AG10803 (cell line): ENCODE results near the gene GTF2A2.
"Not testable (repeated sequence)": the region's sequence is repeated elsewhere in the genome, so short reads cannot be mapped to it uniquely, and the experiment has no call there.

Experiments
- DNase-seq: peaks from one replicate; pipeline ENCODE4 v3.0.0; 2010; ENCODE audit warnings: low read depth
- H3K4me3 ChIP-seq: 2 replicates; pipeline ENCODE4 v1.5.1; 2011; ENCODE audit warnings: mild to moderate bottlenecking, low read length, control low read depth
- TF ChIP-seq, protein P1 (sequence below): conservative IDR thresholded peaks from 2 replicates; pipeline ENCODE4 v1.5.1; 2011; ENCODE audit warnings: mild to moderate bottlenecking, low read length, control low read depth, inconsistent platforms

GTF2A2 gene

DNA sequence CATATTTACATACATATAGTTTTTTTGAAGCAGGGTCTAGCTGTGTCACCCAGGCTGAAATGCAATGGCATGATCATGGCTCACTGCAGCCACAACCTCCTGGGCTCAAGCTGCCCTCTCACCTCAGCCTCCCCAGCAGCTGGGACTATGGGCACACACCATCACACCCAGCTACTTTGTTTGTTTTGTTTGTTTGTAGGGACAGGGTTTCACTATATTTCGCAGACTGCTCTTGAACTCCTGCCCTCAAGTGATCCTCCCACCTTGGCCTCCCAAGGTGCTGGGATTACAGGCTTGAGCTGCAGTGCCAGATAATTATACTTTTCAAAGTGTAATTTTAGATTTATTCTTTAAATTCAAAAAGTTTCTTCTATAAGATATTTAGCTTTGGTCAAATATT lies 10.2 kb downstream of the GTF2A2 start:
- TF ChIP-seq, protein P1, sequence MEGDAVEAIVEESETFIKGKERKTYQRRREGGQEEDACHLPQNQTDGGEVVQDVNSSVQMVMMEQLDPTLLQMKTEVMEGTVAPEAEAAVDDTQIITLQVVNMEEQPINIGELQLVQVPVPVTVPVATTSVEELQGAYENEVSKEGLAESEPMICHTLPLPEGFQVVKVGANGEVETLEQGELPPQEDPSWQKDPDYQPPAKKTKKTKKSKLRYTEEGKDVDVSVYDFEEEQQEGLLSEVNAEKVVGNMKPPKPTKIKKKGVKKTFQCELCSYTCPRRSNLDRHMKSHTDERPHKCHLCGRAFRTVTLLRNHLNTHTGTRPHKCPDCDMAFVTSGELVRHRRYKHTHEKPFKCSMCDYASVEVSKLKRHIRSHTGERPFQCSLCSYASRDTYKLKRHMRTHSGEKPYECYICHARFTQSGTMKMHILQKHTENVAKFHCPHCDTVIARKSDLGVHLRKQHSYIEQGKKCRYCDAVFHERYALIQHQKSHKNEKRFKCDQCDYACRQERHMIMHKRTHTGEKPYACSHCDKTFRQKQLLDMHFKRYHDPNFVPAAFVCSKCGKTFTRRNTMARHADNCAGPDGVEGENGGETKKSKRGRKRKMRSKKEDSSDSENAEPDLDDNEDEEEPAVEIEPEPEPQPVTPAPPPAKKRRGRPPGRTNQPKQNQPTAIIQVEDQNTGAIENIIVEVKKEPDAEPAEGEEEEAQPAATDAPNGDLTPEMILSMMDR: no peak

DNA sequence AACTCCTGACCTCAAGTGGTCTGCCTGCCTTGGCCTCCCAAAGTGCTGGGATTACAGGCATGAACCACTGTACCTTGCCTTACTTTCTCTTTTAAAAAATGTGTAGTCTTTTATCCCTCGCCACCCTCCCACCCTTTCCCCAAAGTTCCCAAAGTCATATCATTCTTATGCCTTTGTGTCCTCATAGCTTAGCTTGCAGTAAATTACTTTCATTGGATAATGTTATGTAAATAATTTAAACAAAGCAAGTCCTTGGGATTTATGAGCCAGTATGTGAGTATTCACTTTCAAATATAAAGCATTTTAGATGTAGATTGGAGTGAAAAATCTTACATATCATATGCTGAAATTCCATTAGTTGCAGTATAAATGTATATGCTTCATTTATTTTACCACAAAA lies 11.0 kb downstream of the GTF2A2 start:
- DNase-seq: no peak
- TF ChIP-seq, protein P1: no peak
- H3K4me3 ChIP-seq: no peak overlapping the region

More for the DNA sequence above, 10.2 kb downstream of the GTF2A2 start:
- no peak for DNase-seq
- no peak overlapping the region for H3K4me3 ChIP-seq

DNA sequence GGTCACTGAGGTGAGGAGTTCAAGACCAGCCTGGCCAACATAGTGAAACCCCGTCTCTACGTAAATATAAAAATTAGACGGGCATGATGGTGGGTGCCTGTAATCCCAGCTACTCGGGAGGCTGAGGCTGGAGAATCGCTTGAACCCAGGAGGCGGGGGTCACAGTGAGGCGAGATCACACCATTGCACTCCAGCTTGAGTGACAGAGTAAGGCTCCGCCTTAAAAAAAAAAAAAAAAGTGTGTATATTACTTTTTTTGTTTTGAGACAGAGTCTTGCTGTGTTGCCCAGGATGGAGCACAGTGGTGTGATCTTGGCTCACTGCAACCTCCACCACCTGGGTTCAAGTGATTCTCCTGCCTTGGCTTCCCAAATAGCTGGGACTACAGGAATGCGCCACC lies 11.5 kb downstream of the GTF2A2 start:
- not testable (repeated sequence) for H3K4me3 ChIP-seq, DNase-seq

DNA sequence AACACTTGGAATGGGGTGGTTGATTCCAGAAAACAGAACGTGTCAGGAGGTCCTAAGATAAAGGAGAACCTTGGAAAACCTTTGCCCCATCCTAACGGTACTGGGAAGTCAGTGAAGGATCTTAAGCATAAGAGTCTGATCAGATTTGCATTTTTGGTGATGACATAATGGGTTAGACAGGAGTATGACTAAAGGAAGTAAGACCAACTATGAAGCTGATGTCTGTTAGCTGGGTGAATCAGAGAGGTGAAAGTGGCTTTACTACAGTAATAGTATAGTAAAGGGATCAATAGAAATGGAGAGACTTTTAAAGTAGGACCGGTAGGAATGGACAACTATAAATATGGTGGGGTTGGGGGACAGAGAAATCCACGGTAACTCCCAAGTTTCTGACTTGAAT lies 12.6 kb downstream of the GTF2A2 start:
- H3K4me3 ChIP-seq: no peak overlapping the region
- TF ChIP-seq, protein P1: no peak
- no peak for DNase-seq

DNA sequence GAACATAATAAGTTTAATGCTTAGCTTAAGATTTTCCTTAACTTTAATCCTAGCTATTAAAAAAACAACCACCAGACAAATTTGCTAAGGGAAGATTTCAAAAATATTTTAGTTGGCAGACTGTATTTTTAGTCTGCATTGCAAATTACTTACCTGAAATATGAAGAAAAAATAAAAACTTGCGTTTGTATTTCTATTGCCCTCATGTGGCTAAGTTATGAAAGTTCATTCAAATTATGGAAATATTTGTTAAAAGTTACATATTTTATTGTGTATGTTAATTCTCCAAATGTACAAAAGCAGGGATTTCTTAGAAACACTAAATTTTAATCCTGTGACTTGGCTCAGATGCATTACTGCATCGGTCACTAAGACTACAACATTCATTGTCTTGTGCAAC lies 15.0 kb downstream of the GTF2A2 start:
- no peak overlapping the region for H3K4me3 ChIP-seq
- TF ChIP-seq, protein P1: peak; percentile 19
- DNase-seq: no peak

DNA sequence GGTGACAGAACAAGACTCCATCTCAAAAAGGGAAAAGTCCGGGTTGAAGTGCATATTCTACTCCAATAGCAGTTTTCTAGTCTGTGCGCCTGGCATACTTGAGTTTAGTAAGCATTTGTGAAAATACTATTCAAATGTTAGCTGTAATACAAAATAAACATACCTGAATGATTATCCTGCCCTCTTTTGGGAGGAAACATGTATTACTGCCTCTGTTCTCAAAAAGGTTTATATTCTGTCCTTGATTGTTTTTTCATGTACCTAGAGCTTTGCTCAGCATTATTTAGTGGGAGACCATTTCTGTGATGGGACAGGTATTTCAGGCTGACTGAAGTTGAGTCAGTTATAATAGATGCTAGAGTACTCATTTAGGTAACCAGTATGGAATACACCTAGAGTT lies 19.8 kb downstream of the GTF2A2 start:
- not testable (repeated sequence) for H3K4me3 ChIP-seq, DNase-seq

DNA sequence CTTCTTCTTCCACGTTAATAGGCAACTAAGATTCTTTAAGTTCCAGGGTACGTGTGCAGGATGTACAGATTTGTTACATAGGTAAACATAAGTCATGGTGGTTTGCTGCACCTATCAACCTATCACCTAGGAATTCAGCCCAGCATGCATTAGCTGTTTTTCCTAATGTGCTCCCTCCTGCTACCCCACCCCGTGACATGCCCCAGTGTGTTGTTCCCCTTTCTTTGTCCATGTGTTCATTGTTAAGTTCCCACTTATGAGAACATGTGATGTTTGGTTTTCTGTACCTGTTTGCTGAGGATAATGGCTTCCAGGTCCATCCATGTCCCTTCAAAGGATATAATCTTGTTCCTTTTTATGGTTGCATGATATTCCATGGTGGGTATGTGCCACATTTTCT lies 21.1 kb downstream of the GTF2A2 start:
- no peak for DNase-seq
- TF ChIP-seq, protein P1: no peak
- H3K4me3 ChIP-seq: no peak overlapping the region

DNA sequence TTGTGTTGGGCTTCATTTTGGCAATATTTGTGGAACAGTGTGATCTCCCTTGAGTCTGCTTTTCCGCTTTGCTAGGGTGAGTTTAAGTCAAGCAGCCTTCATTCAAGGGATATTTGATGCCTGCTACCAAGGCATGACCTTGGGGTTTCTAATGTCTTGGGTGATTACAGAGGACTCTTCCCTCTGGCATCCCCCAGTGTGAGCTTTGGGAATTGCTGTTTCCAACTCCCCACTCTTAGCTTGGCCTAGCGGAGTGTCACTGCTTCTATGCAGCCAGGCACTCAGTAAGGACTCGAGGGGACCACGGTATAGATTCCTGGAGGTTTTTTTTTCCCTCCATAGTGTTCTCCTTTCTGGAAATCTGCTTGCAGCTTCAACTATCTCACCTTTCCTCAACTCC lies 24.6 kb downstream of the GTF2A2 start:
- TF ChIP-seq, protein P1: peak; percentile 43
- no peak for DNase-seq
- no peak overlapping the region for H3K4me3 ChIP-seq
